A549 (cell line): ENCODE data around the gene MCTP1.

Experiments
- EP300 ChIP-seq, 2 experiments: fragments of >200 bp; sonication (Bioruptor Twin); formaldehyde crosslinking; IDR thresholded peaks; 2 replicates in 1 of 2; 3 replicates in 1 of 2; pipeline ENCODE4 v1.6.1; 2016 to 2017
- FOSL2 ChIP-seq, 2 experiments: fragments of 450-650 bp in 1 of 2; fragments of >200 bp in 1 of 2; sonication (Bioruptor Twin) in 1 of 2; formaldehyde crosslinking; IDR thresholded peaks; 2 replicates each; pipeline versions ENCODE4 v1.5.0 to v1.6.1; 2016 to 2020; ENCODE audit warnings: mild to moderate bottlenecking in 1 of 2, moderate library complexity in 1 of 2
- POLR2A ChIP-seq: IDR thresholded peaks from 2 replicates; pipeline ENCODE4 v1.6.1; 2012; ENCODE audit warnings: mild to moderate bottlenecking, low read length
- RNF2 ChIP-seq: fragments of 200-600 bp; sonication (generic); IDR thresholded peaks from 2 replicates; pipeline ENCODE4 v1.6.1; 2016; ENCODE audit warnings: low read depth, mild to moderate bottlenecking, antibody characterized with exemption, moderate library complexity, borderline replicate concordance
- SMC3 ChIP-seq: fragments of >200 bp; sonication (Bioruptor Twin); formaldehyde crosslinking; IDR thresholded peaks from 3 replicates; pipeline ENCODE4 v1.6.1; 2018; ENCODE audit warnings: inconsistent platforms
- TF ChIP-seq, protein P1 (sequence below): fragments of >200 bp; sonication (Bioruptor Twin); formaldehyde crosslinking; IDR thresholded peaks from 3 replicates; pipeline ENCODE4 v1.5.1; 2016

DNA sequence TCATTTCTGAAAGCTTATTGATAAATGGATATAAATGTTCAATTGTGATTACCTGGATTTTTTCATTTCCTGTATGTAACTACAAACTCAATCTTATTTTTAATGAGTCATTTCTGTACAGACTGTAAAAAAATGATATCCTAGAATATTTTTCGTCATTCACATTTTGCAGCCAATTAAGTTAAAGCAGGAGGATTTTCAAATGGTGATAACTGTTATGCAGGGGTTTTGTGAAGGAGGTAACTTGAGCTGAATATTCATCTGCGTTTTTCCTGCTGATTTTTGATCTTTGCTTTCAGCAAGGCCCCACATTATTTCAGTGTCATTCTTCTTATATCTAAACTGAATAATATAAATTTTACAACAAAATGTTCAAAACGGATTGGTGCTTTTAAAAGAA, 592.3 kb downstream of the MCTP1 start:
- TF ChIP-seq RNF2, result no peak
- no peak for TF ChIP-seq SMC3
- TF ChIP-seq FOSL2 (IDR thresholded peaks at IDR 0.05), result no peak
- no peak for TF ChIP-seq FOSL2 (CRISPR knock-in tag; IDR thresholded peaks at IDR 0.05)
- TF ChIP-seq, protein P1, sequence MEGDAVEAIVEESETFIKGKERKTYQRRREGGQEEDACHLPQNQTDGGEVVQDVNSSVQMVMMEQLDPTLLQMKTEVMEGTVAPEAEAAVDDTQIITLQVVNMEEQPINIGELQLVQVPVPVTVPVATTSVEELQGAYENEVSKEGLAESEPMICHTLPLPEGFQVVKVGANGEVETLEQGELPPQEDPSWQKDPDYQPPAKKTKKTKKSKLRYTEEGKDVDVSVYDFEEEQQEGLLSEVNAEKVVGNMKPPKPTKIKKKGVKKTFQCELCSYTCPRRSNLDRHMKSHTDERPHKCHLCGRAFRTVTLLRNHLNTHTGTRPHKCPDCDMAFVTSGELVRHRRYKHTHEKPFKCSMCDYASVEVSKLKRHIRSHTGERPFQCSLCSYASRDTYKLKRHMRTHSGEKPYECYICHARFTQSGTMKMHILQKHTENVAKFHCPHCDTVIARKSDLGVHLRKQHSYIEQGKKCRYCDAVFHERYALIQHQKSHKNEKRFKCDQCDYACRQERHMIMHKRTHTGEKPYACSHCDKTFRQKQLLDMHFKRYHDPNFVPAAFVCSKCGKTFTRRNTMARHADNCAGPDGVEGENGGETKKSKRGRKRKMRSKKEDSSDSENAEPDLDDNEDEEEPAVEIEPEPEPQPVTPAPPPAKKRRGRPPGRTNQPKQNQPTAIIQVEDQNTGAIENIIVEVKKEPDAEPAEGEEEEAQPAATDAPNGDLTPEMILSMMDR, result no peak
- TF ChIP-seq EP300 (IDR thresholded peaks at IDR 0.05), result no peak
- no peak for TF ChIP-seq POLR2A
